GM12878 (cell line): ENCODE results near the gene CRAT. TPM values are rescaled to one million over a fixed set of nuclear protein-coding genes. Genes with fewer than 3 reads are reported as not detected.

Experiments used
- BRCA1 ChIP-seq: IDR thresholded peaks from 2 replicates; pipeline ENCODE4 v1.6.1; 2011; ENCODE audit warnings: low read depth, low read length, improper control_type of control experiment
- CBFB ChIP-seq: IDR thresholded peaks from 2 replicates; pipeline ENCODE4 v1.6.1; 2016; ENCODE audit warnings: antibody characterized with exemption, low read depth
- CBX5 ChIP-seq: sonication (generic); IDR thresholded peaks from 2 replicates; pipeline ENCODE4 v1.6.1; 2016; ENCODE audit warnings: low read depth, moderate library complexity, mild to moderate bottlenecking, inconsistent platforms
- CHD2 ChIP-seq: IDR thresholded peaks from 2 replicates; pipeline ENCODE4 v1.6.1; 2011; ENCODE audit warnings: low read depth, low read length, improper control_type of control experiment, borderline replicate concordance
- CUX1 ChIP-seq: IDR thresholded peaks from 2 replicates; pipeline ENCODE4 v1.6.1; 2012; ENCODE audit warnings: improper control_type of control experiment, low read depth, low read length; ENCODE audit not compliant: insufficient replicate concordance
- EGR1 ChIP-seq, 2 experiments: IDR thresholded peaks; 1 replicate in 1 of 2; 2 replicates in 1 of 2; pipeline ENCODE4 v1.6.1; 2011 to 2012; ENCODE audit warnings: low read depth in 2 of 2, low read length in 2 of 2, borderline replicate concordance in 1 of 2, mild to moderate bottlenecking in 1 of 2, moderate library complexity in 1 of 2
- ETV6 ChIP-seq, 2 experiments: fragments of 450-650 bp in 1 of 2; IDR thresholded peaks in 1 of 2; conservative IDR thresholded peaks in 1 of 2; 2 replicates each; pipeline ENCODE4 v1.6.1; 2014; ENCODE audit warnings: antibody characterized with exemption in 1 of 2, borderline replicate concordance in 1 of 2, low read depth in 1 of 2, mild to moderate bottlenecking in 1 of 2, moderate library complexity in 1 of 2
- FOS ChIP-seq: IDR thresholded peaks from 3 replicates; pipeline ENCODE4 v1.6.1; 2011; ENCODE audit warnings: borderline replicate concordance; ENCODE audit not compliant: insufficient read length; ENCODE audit errors: extremely low read depth
- FOXM1 ChIP-seq: IDR thresholded peaks from 2 replicates; pipeline ENCODE4 v1.6.1; 2012; ENCODE audit warnings: low read depth, mild to moderate bottlenecking, inconsistent platforms, low read length, moderate library complexity
- HDAC2 ChIP-seq: fragments of 200-600 bp; sonication (generic); IDR thresholded peaks from 2 replicates; pipeline ENCODE4 v1.6.1; 2017
- NR2C2 ChIP-seq: IDR thresholded peaks from 2 replicates; pipeline ENCODE4 v1.6.1; 2011; ENCODE audit warnings: borderline replicate concordance, low read depth; ENCODE audit not compliant: control insufficient read depth, insufficient read length
- PBX3 ChIP-seq: IDR thresholded peaks from 2 replicates; pipeline ENCODE4 v1.6.1; 2011; ENCODE audit warnings: mild to moderate bottlenecking, low read depth, low read length, moderate library complexity; ENCODE audit not compliant: insufficient replicate concordance
- POLR2AphosphoS2 ChIP-seq: IDR thresholded peaks from 2 replicates; pipeline ENCODE4 v1.6.1; 2011; ENCODE audit warnings: low read depth, mild to moderate bottlenecking, low read length, improper control_type of control experiment, moderate library complexity
- POLR2AphosphoS5 ChIP-seq: IDR thresholded peaks from 2 replicates; pipeline ENCODE4 v1.6.1; 2011; ENCODE audit warnings: mild to moderate bottlenecking, low read length, inconsistent platforms
- RAD51 ChIP-seq: fragments of 450-650 bp; IDR thresholded peaks from 2 replicates; pipeline ENCODE4 v1.6.1; 2016; ENCODE audit warnings: moderate library complexity, mild to moderate bottlenecking, inconsistent platforms
- RUNX3 ChIP-seq: IDR thresholded peaks from 2 replicates; pipeline ENCODE4 v1.6.1; 2012; ENCODE audit warnings: low read length, inconsistent platforms
- SMAD1 ChIP-seq: fragments of 450-650 bp; IDR thresholded peaks from 2 replicates; pipeline ENCODE4 v1.6.1; 2018; ENCODE audit warnings: mild to moderate bottlenecking, low read depth; ENCODE audit not compliant: partially characterized antibody
- SMC3 ChIP-seq: IDR thresholded peaks from 2 replicates; pipeline ENCODE4 v1.6.1; 2011; ENCODE audit warnings: low read length, improper control_type of control experiment, borderline replicate concordance
- TAF1 ChIP-seq: IDR thresholded peaks from 2 replicates; pipeline ENCODE4 v1.6.1; 2011; ENCODE audit warnings: mild to moderate bottlenecking, low read depth, low read length, borderline replicate concordance
- TARDBP ChIP-seq: IDR thresholded peaks from 2 replicates; pipeline ENCODE4 v1.6.1; 2016; ENCODE audit warnings: borderline replicate concordance
- polyA plus RNA-seq, 11 experiments: library from polyadenylated mRNA; depleted of rRNA in 4 of 11; unstranded in 6 of 11; stranded (reverse) in 5 of 11; fragments of >200 nt; fragmentation: Nextera tagmentation in 4 of 11; fragmentation: Illumina TruSeq in 1 of 11; extraction: Ambion mirVana in 4 of 11; extraction: Trizol in 1 of 11; gene quantifications; 1 replicate in 1 of 11; 2 replicates in 10 of 11; pipeline versions ENCODE4 v1.2.1 to v1.2.3, GENCODE V29; 2011 to 2016; ENCODE audit warnings: inconsistent platforms in 2 of 11, missing spikeins in 2 of 11, low read depth in 1 of 11
- total RNA-seq, 4 experiments: library from RNA; depleted of rRNA in 3 of 4; stranded (reverse); fragments of >200 nt in 3 of 4; fragmentation: Illumina TruSeq in 1 of 4; extraction: Trizol in 1 of 4; gene quantifications; 2 replicates each; pipeline versions ENCODE4 v1.2.1 to v1.2.3, GENCODE V29; 2013 to 2021

The CRAT gene
- total and polyA plus RNA-seq, 10 of the 15 experiments (the other 5 are each of a cell fraction or from before 2014, with no cell fraction given): 0.10 to 3.4 (median 1.8) TPM

- TF ChIP-seq CHD2: no peak
- no peak for TF ChIP-seq FOXM1
- TF ChIP-seq NR2C2: no peak
- TF ChIP-seq SMC3: no peak
- peak; percentile 4; the same call in 1 of the 2 replicates for TF ChIP-seq RUNX3
- no peak for TF ChIP-seq BRCA1
- TF ChIP-seq RAD51: no peak
- TF ChIP-seq PBX3: no peak
- TF ChIP-seq CBFB: no peak; the same call in 1 of the 2 replicates
- peak; percentile 88 for TF ChIP-seq POLR2AphosphoS2
- TF ChIP-seq HDAC2: no peak
- peak; percentile 78 for TF ChIP-seq TAF1
- TF ChIP-seq POLR2AphosphoS5: peak; percentile 97
- TF ChIP-seq ETV6 (conservative IDR thresholded peaks at IDR 0.05 in 1 of 2, IDR thresholded peaks at IDR 0.05 in 1 of 2; ENCODE audit: borderline replicate concordance in 1 of 2, low read depth in 1 of 2): no peak
- TF ChIP-seq FOS: no peak
- TF ChIP-seq TARDBP: no peak
- no peak for TF ChIP-seq CBX5
- peak; percentile 43 for TF ChIP-seq SMAD1
- TF ChIP-seq EGR1 (IDR thresholded peaks at IDR 0.05; ENCODE audit: borderline replicate concordance in 1 of 2, low read depth in 2 of 2, low read length in 2 of 2): no peak
- no peak for TF ChIP-seq CUX1
These were observed at the start of gene CRAT, which contains the start of gene PTPA (continued) for GRCh38 chr9:129110740-129111527.
